Tibial artery (tissue), 4 donors: Measurements from ENCODE around the gene SNCA.

Experiments
- DNase-seq, 2 donors: peaks; one replicate each; pipeline ENCODE4 v3.0.0-alpha.2; 2019
- H3K27ac ChIP-seq, 2 donors: fragments of 200-600 bp; sonication (generic) in 1 of 2; 1 replicate in 1 of 2; 2 replicates in 1 of 2; pipeline ENCODE4 v1.5.1; 2018 to 2019; ENCODE audit warnings: mild to moderate bottlenecking in 1 of 2
- H3K27me3 ChIP-seq, 2 donors: fragments of 200-600 bp; sonication (generic) in 1 of 2; one replicate each; pipeline versions ENCODE4 v1.5.1 to v1.6.0; 2016 to 2019
- H3K36me3 ChIP-seq, 3 donors: fragments of 200-600 bp; sonication (generic) in 2 of 3; one replicate each; pipeline ENCODE4 v1.5.1; 2016 to 2019; ENCODE audit warnings: mild to moderate bottlenecking in 2 of 3
- H3K4me1 ChIP-seq, 4 donors: fragments of 200-600 bp; sonication (generic) in 2 of 4; 1 replicate in 3 of 4; 2 replicates in 1 of 4; pipeline ENCODE4 v1.5.1; 2016 to 2019
- H3K4me3 ChIP-seq, 2 donors: fragments of 200-600 bp; sonication (generic) in 1 of 2; 1 replicate in 1 of 2; 2 replicates in 1 of 2; pipeline ENCODE4 v1.5.1; 2018 to 2019; ENCODE audit warnings: mild to moderate bottlenecking in 2 of 2
- H3K9me3 ChIP-seq, 3 donors: fragments of 200-600 bp; sonication (generic) in 1 of 3; one replicate each; pipeline ENCODE4 v1.5.1; 2016 to 2019
- CTCF ChIP-seq, 2 experiments: fragments of 200-600 bp in 1 of 2; fragments of 450-650 bp in 1 of 2; IDR thresholded peaks; one replicate each; pipeline ENCODE4 v1.5.1; 2017 to 2019; ENCODE audit warnings: antibody characterized with exemption in 2 of 2, mild to moderate bottlenecking in 1 of 2, moderate library complexity in 1 of 2
- intact Hi-C: fragments of 100-400 bp; cut with DNase I; formaldehyde crosslinking; loops from one replicate; pipeline ENCODE4 v1.15.0; 2023; ENCODE audit warnings: low total_unique reads

The SNCA gene

DNA sequence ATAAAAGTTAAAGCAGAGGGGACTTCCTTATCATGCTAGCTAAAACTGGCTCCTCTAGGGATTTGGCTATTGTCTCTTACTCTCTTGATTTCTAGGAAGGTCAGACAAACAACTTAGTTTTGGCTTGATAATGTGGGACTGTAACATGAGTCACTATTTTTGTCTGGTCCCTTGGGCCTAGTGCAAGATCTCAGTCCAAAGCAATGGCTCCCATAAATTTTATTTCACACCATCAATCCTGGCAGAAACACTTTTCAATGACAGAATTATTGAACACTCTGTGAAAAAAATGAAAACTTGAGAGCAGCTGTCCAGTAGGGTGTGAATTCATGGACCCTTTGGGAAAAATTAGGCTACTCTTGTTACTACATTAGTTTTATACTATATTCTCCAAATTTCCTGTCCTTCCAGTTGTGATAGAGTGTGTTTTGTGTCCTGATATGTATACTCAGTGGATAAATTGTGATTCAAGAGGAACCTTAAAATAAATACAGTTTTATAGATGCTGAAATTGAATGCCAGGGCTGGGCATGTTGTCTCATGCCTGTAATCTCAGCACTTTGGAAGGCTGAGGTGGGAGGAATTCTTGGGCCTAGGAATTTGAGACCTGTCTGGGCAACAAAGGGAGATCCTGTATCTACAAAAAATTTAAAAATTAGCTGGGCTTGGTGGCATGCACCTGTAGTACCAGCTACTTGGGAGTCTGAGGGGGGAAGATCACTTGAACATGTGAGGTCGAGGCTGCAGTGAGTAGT is 10.8 kb upstream of the SNCA start:
- TF ChIP-seq CTCF (IDR thresholded peaks at IDR 0.05): no peak
- intact Hi-C loops: no loop called here
- Histone ChIP-seq H3K4me1 (no peaks in the 10 kb centered on the region), H3K36me3 (no peaks in the 10 kb centered on the region), H3K27ac (no peak overlapping the region), H3K27me3 (no peaks in the 10 kb centered on the region), H3K4me3 (no peak overlapping the region), H3K9me3 (no peaks in the 10 kb centered on the region)
- DNase-seq: no peak

- Histone ChIP-seq H3K27me3 (peaks cover 0 to 43% of the 10 kb centered on the region in 2 donors), H3K4me3 (no peak overlapping the region), H3K36me3 (no peaks in the 10 kb centered on the region), H3K9me3 (no peaks in the 10 kb centered on the region), H3K4me1 (peaks cover 0 to 22% (median 8%) of the 10 kb centered on the region in 4 donors), H3K27ac (no peak overlapping the region)
- no peak for TF ChIP-seq CTCF (IDR thresholded peaks at IDR 0.05)
- no peak for DNase-seq
- intact Hi-C loops: no loop called here
Observed at GRCh38 chr4:89839558-89839957, 2.6 kb upstream of the SNCA start.

DNA sequence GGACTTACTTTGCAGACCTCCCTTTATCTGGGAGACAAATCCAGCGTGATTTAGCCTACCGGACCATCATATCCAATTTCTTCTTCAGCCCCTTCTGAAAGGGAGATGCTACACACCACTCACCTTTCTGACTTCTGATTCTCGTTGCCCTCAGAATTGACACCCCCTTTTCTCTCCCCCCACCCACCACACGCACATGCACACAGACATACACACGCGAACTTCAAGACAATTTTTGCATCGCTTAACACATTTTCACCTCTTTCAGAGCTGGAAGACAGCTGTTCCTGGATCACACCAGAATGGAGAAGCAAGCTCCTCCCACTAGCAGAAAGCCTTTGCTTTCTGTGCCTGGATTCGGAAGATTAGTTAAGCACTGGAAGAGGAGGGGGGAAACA is 1.0 kb upstream of the SNCA start:
- intact Hi-C loops: no loop called here
- H3K4me3 ChIP-seq: peak overlapping the region; percentile 46 to 62
- H3K27ac ChIP-seq: no peak overlapping the region
- no peaks in the 10 kb centered on the region for H3K9me3 ChIP-seq
- H3K4me1 ChIP-seq: peaks cover 0 to 22% (median 8%) of the 10 kb centered on the region in 4 donors
- peaks cover 0 to 43% of the 10 kb centered on the region in 2 donors for H3K27me3 ChIP-seq
- DNase-seq: no peak
- no peaks in the 10 kb centered on the region for H3K36me3 ChIP-seq
- TF ChIP-seq CTCF (IDR thresholded peaks at IDR 0.05): no peak

DNA sequence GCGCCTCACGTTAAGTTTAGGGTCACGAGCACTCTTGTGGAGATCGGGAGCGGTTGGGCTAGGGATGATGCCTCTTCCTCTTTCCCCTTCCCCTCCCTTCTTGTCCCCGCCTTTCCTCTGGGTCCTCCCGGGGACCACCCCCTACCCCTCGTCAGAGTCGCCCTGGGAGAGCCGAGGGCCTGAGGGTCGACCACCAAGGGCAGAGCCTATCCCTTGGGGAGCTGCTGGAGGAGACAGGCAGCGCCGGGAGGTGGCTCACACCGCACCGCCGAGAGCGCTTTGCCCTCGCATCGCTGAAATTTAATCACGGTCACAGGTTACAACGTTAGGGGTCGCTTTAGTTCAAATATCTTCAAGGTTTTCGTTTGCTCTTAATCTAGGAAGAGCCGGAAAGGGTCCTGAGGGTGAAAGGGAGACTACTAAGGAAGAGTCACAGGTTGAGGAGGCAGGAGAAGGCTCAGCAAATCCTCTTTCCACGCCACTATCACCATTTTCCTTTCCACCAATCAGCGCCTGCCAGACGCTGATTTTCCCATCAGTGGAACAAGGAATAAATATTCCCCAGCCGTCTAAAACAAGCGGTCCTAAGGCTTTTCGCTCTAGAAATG is 528 bp upstream of the SNCA start:
- no peak for DNase-seq
- intact Hi-C loops: no loop called here
- no peak for TF ChIP-seq CTCF (IDR thresholded peaks at IDR 0.05)
- H3K9me3 ChIP-seq: no peaks in the 10 kb centered on the region
- peak overlapping the region; percentile 46 to 62 for H3K4me3 ChIP-seq
- H3K36me3 ChIP-seq: no peaks in the 10 kb centered on the region
- no peak overlapping the region for H3K27ac ChIP-seq
- peaks cover 0 to 22% (median 8%) of the 10 kb centered on the region in 4 donors for H3K4me1 ChIP-seq
- peaks cover 0 to 43% of the 10 kb centered on the region in 2 donors for H3K27me3 ChIP-seq

DNA sequence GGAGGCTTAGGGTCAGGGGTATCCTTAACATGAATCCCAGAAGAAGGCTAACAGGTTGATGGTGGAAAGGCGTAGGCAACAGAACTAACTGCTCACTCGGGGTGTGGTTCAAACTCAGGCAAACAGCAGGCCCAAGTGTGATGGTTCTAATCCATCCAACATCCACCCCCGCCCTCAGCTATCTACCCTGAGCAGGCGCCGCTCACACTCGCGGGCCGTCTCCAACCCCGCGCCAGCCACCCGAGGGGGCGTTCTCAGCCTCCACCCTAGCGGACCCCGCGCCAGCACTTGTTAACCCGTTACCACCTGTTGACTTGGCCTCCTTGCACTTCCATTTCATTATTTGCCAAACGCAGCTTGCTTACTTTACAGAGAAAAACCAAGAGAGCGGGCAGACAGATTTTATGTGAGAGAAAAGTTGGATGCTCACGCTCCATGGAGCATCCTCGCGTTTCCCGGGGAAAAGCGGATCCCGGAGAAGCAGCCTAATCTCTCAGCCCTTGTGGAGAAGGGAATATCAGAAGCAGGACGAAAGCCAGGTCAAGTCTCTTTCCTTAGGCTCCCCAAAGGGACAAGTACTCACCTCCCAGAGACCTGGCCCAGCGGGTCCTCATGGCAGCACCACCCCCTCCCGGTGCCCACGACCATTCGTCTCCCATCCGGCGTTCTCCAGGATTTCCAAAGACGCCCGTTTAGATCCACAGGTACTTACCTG is 773 bp downstream of the SNCA start:
- Histone ChIP-seq H3K4me1 (peaks cover 0 to 22% (median 8%) of the 10 kb centered on the region in 4 donors), H3K36me3 (no peaks in the 10 kb centered on the region), H3K9me3 (no peaks in the 10 kb centered on the region), H3K4me3 (peak overlapping the region; percentile 46 to 62), H3K27ac (no peak overlapping the region), H3K27me3 (peaks cover 0 to 43% of the 10 kb centered on the region in 2 donors)
- no peak for DNase-seq
- intact Hi-C loops: no loop called here
- TF ChIP-seq CTCF (IDR thresholded peaks at IDR 0.05): no peak
